ENCODE measurements around the gene ENPP1.
"Not testable (repeated sequence)": the region's sequence is repeated elsewhere in the genome, so short reads cannot be mapped to it uniquely, and the experiment has no call there.

ENPP1 gene

GRCh38 chr6:131885237-131885636 is 77.4 kb downstream of the ENPP1 start:
- no peak for DNase-seq

- DNase-seq: no peak
Observed at GRCh38 chr6:131886517-131886916, 78.7 kb downstream of the ENPP1 start.

GRCh38 chr6:131890091-131890490 is 82.3 kb downstream of the ENPP1 start:
- no peak for DNase-seq

- DNase-seq: no peak
Observed at GRCh38 chr6:131893198-131893597, 85.4 kb downstream of the ENPP1 start.

- DNase-seq: no peak
Observed at GRCh38 chr6:131894493-131895424, 86.9 kb downstream of the ENPP1 start.

GRCh38 chr6:131897050-131897435 is 89.2 kb downstream of the ENPP1 start:
- DNase-seq: no peak

- DNase-seq: no peak
Observed at GRCh38 chr6:131897621-131898020, 89.8 kb downstream of the ENPP1 start.

- DNase-seq: no peak
Observed at GRCh38 chr6:131898718-131899117, 90.9 kb downstream of the ENPP1 start.

- DNase-seq: no peak
Observed at GRCh38 chr6:131900231-131900630, 92.4 kb downstream of the ENPP1 start.

- not testable (repeated sequence) for DNase-seq
Observed at GRCh38 chr6:131901326-131901873, 93.6 kb downstream of the ENPP1 start.

- not testable (repeated sequence) for DNase-seq
Observed at GRCh38 chr6:131903734-131904133, 95.9 kb downstream of the ENPP1 start.

- not testable (repeated sequence) for DNase-seq
Observed at GRCh38 chr6:131908787-131909186, 101.0 kb downstream of the ENPP1 start.

- DNase-seq: peak; percentile 58
Observed at GRCh38 chr6:131909408-131910218, 101.8 kb downstream of the ENPP1 start.

- DNase-seq: no peak
Observed at GRCh38 chr6:131910219-131910589, 102.4 kb downstream of the ENPP1 start.

GRCh38 chr6:131910956-131911355 is 103.1 kb downstream of the ENPP1 start:
- no peak for DNase-seq

GRCh38 chr6:131911951-131912350 is 104.1 kb downstream of the ENPP1 start:
- peak; percentile 17 for DNase-seq

- DNase-seq: peak; percentile 48
Observed at GRCh38 chr6:131914234-131914633, 106.4 kb downstream of the ENPP1 start.

GRCh38 chr6:131914967-131915751 is 107.3 kb downstream of the ENPP1 start:
- peak; percentile 76 for DNase-seq

GRCh38 chr6:131916091-131916796 is 108.4 kb downstream of the ENPP1 start:
- DNase-seq: not testable (repeated sequence)

GRCh38 chr6:131916847-131917246 is 109.0 kb downstream of the ENPP1 start:
- no peak for DNase-seq

- no peak for DNase-seq
Observed at GRCh38 chr6:131917318-131917717, 109.5 kb downstream of the ENPP1 start.
